Raji (cell line): ENCODE measurements around the gene ARFGEF3.

ENCODE experiments used
- POLR2A ChIP-seq: IDR thresholded peaks from 2 replicates; pipeline ENCODE4 v1.6.1; 2011; ENCODE audit warnings: low read depth, low read length, control low read depth; ENCODE audit not compliant: insufficient read depth

Gene ARFGEF3

DNA sequence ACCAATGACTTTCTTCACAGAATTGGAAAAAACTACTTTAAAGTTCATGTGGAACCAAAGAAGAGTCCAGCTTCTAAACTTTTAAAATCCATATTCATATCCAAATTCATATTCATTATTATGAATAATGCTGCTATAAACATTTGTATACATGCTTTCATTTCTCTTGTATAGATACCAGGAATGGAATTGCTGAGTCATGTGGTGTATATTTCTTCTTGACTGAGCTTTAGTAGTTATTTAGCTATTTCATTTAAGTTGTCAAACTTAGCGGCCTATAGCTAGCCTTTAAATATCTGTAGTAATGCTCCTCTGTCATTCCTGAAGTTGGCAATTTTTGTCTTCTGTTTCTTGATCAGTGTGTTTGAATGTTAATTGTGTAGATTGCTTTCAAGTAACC is 196.2 kb downstream of the ARFGEF3 start:
- TF ChIP-seq POLR2A = no peak

DNA sequence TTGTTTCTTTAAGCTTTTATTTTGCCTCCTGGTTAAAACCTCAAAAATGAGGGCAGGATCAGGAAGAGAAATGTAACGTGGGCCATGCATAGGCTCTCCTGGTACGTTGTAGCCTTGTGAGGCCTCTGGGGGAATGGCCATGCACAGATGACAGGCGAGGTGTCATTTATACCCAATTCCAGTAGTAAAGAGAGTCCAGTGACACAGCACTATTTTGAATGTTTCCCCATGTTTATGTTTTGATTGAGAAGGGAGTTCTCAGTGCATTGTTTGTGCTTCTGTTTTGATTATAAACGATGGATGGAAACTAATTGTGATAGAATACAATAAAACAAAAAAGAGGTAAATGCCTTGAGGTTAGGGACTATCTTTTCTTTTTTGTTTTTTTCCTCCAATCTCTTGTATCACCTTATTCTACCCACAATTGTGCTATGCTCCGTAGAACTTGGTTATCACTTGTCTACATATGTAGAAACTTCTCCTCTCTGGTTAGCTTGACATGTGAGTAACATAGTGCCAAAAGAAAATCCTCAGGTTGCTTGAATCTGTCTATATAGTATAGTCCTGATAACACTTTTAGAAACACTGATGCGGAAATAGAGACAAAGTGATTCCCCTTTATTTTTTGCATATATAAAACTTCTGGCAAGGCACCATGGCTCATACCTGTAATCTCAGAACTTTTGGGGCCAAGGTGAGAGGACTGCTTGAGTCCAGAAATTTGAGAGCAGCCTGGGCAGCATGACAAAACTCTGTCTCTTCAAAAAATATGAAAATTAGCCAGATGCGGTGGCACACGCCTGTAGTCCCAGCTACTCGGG is 209.1 kb downstream of the ARFGEF3 start:
- TF ChIP-seq POLR2A = no peak

DNA sequence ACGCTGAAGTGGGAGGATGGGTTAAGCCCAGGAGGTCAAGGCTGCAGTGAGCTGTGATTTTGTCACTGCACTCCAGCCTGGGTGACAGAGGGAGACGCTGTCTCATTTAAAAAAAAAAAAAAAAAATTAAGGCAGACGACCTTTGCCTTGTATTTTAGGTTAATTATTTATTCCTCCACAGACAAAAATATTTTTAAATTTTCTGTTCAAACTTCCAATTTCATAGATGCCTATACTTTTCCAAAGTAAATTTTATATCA is 209.6 kb downstream of the ARFGEF3 start:
- TF ChIP-seq POLR2A = no peak

DNA sequence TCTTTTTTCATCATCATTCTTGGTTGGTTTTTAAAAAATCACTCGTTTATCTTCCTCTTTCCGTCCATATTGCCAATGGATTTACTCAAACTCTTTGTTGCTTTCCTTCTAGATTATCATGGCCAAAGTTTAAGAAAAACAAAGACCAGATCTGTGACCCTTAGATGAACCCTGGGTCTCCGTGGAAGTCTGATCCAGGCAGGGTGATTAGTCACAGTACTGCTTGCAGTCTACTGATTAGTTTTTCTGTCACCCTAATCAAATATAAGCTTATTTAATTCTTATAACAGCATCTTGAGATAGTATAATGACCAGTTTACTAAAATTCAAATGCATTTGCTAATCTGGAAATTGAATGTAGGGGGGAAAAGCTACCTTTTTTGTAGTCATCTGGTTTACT is 210.0 kb downstream of the ARFGEF3 start:
- TF ChIP-seq POLR2A = no peak

DNA sequence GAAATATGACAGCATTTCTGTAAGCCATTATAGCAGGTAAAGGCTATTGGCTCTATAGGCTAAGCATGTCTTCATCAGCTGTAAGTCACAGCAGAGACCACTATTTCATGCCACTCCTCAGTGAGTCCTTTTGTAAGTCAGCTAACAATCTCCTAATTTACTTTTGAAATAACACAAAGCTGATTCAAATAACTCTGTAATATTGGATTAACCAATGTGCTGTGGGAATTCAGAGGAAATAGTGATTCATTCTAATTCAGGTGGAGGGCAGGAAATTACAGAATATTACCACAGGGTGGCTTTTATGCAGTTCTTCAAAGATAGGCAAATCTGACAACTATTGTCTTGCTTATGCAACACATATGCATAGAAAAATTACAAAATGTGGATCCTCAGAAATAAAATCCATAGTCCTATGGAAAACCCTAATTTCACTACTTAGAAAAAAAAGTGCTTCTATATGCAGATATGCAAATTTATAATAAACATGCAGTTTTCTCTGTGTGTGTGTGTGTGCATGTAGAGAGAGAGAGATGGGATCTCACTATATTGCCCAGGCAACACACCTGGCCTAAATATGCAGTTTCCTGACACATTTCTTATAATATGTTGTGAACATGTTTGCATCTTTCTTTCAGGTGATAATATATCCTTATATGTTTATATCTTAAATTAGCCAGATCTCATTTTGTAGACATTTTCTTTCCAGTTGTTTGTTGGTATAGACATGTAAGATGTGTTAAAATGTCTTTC is 211.1 kb downstream of the ARFGEF3 start:
- TF ChIP-seq POLR2A = no peak

DNA sequence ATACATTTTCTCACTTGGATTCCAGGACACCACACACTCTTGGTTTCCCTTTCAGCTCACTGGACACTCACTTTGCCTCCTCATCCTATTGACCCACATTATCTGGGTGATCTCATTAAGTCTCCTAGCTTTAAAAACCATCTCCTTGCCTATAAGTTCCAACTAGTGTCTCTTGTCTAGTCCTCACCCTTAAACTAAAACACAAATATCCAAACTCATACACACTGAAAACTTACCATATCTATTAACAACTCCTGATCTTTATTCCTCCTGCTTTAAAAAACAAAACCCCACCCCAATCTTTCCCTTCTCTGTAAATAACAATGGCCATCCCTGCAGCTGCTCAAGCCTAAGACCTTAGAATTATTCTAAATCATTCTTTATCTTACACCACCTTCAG is 212.5 kb downstream of the ARFGEF3 start:
- no peak for TF ChIP-seq POLR2A

DNA sequence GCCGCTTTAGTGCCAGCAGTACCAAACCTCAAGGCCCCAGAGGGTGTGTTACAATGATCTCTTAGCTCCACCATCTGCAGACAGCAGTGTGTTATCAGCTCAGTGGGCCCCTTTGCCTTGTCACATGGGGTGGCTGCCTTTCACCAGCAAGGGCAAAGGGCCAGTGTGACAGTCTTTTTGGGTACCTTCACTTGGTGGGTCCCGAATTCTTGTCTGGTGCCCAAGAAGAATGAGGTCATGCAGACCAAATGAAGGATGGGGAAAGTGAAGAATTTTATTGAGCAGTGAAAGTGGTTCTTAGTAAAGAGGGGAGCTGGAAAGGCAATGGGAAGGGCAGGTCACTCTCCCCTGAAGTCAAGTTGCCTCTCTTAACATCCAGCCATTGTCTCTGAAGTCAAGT is 213.1 kb downstream of the ARFGEF3 start:
- TF ChIP-seq POLR2A = no peak

DNA sequence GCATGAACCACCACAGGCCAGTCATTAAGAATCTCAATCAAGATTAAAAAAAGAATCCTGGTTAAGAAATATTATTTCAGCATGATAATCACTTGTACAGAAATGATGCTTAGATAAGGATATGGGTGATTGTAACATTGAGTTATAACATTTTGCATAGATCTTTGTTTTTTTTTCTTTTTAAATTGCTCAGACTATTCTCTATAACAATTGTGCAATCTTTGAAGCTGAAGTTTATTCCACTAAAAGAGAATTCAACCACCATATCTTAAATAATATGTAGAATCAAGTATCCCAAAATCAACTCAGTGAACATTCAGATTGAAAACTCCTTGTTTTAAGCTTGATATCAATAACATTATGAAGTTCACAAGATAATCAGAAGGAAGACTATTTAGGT is 215.3 kb downstream of the ARFGEF3 start:
- TF ChIP-seq POLR2A = no peak

DNA sequence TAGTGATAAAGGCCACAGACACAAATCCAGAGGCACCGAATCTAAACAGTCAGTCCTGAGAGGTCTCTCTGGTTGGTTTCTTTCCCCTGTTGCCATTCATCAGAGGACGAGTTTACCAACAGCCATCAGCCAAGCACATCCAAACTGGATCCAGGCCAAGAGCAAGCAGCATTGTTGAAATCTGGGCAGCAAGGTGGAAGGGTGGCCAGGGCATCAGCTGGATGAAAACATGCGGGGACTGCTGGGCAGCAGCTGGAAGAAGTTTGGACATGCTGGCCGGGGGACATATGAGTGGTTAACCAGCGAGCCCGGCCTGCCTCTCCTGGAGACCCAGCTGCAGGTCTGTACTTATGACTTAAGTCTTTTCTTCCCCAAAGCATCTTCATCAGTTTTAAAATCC is 216.1 kb downstream of the ARFGEF3 start, which contains the start of gene SMIM28:
Gene SMIM28, plus strand, starts transcription at position 62 of the 400 bp plus-strand sequence. Its CDS starts 168 bp downstream, at position 230.
- no peak for TF ChIP-seq POLR2A

DNA sequence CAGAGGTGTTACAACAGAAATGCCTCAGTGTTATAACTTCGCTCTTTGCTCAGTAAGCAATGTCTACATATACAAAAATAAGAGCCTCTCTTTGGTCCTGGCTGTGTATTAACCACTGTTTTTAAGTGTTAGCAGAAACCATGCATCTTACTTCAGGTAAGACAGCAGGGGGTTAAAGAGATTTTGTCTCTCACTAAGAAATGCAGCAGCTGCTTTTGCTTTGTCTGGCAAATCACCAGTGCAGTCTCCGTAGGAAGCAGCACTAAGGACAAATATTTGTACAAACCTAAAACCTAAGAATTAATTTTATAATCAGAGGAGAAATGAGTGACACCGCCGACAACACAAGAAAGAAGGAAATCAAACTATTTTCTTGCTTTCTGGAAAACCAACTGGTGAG is 216.7 kb downstream of the ARFGEF3 start:
- TF ChIP-seq POLR2A = no peak

DNA sequence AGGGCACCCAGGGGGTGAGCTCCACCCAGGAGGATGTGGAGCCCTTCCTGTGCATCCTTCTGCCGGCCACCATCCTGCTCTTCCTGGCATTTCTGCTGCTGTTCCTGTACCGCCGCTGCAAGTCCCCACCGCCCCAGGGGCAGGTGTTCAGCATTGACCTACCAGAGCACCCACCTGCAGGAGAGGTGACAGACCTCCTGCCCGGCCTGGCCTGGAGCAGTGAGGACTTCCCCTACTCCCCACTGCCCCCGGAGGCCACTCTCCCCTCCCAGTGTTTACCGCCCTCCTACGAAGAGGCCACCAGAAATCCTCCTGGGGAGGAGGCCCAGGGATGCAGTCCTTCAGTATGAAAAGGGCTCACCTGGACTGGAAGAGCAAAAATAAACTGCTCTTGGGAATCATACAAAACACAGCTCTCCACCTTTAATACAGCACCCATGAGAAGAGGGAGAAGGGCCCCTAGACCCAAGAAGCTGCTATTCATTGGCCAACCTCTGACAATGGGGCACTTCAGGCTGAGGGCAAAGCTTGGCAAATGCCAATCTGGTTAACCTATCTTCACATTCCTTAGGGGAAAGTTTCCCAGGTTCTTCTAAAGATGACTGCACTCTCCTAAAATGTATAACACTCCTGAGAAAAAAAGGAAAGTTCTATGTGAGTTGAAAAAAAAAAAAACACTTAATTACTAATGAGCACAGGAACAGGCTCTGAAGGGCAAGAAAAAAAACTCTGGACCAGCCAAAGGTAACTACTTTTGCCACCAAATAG is 220.9 kb downstream of the ARFGEF3 start:
- no peak for TF ChIP-seq POLR2A

DNA sequence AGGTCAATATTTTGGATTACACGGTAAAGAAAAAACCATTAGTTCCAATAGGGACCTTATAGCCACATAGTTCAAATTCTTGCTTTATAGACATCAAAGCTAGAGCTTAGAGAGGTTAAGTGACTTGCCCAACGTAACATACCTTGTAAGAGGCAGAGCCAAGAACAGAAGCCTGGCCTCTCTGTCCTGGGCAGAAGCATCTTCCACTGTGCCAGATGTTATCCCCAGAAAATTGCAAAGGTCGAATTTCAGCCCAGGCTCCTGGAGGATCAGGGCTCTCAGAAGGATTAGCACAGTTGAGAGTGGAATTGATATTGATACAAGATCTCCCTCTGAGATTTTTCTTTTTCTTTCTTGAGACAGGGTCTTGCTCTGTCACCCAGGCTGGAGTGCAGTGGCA is 222.0 kb downstream of the ARFGEF3 start:
- TF ChIP-seq POLR2A = no peak

DNA sequence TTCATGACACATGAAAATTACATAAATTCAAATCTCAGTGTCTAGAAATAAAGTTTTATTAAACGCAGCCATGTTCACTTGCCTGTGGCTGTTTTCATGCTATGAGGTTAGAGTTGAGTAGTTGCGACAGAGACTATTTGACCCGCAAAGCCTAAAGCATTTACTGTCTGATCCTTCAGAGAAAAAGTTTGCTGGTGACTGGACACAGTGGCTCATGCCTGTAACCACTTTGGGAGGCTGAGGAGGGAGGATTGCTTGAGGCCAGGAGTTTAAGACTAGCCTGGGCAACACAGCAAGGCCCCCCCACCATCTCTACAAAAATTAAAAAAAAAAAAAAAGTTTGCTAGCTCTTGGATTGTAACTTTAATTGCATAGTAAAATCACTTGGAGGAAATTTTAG is 225.2 kb downstream of the ARFGEF3 start:
- TF ChIP-seq POLR2A = no peak

DNA sequence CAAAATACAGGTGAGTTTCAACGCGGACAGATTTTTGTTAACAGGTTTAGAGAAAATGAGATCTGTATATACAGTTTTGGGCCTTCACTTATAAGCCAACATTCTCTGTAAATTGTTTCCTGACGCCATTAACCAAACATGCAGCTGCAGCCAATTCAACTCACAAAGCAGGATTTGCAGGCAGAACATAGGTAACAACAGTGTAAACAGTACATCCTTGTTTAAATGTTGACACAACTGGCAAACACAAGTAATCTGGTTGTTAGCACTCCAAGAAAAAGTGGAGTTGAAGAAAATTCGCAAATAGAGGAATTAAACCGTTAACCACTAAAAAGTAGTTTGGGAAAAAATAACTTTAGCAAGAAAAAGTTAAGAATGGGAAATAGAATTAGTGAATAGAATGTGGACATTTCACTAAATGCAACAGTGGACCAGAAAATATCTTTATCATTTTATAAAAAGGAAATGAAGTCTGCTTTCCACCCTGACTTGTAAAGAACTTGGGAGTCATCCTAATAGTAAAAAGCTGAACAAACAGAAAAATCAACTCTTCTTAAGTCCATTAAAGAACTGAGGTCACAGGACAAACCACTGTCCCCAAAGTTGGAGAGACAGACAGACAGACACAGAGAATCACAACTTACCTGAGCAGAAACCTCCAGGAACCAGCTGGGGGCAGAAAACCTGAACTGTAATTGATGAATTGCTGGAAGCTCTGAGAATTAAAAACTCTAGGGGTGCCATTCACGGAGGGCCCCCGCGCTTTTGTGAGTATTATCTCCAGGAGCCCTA is 226.0 kb downstream of the ARFGEF3 start:
- no peak for TF ChIP-seq POLR2A

DNA sequence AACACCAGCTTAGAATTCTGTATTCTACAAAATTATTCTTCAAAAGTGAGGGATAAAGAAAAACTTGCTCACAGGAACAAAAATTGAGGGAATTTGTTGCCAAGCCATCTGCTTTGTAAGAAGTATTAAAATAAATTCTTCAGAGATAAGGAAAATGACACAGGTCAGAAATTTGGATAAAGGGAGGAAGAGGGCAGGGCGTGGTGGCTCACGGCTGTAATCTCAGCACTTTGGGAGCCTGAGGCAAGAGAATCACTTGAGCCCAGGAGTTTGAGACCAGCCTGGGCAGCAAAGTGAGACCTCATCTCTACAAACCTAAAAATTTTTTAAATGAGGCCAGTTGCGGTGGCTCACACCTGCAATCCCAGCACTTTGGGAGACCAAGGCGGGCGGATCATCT is 227.8 kb downstream of the ARFGEF3 start:
- TF ChIP-seq POLR2A = no peak
